Neural cell (in vitro differentiated cells): Measurements from ENCODE around the gene CERT1. TPM values are rescaled to one million over a fixed set of nuclear protein-coding genes. Genes with fewer than 3 reads are reported as not detected.

ENCODE experiments used
- H2AFZ ChIP-seq: fragments of 200-600, 300-800 bp; sonication (generic), shearing (Covaris generic); 2 replicates; pipeline ENCODE4 v1.6.0; 2014; ENCODE audit warnings: low read depth, mild to moderate bottlenecking, antibody characterized with exemption, low read length, moderate library complexity
- H3F3A ChIP-seq: fragments of 200-600 bp; shearing (Covaris generic); 2 replicates; pipeline ENCODE4 v1.6.1; 2016; ENCODE audit warnings: mild to moderate bottlenecking, moderate library complexity, mixed read lengths, antibody characterized with exemption, low read length; ENCODE audit not compliant: insufficient read depth, poor library complexity, severe bottlenecking
- H3K27ac ChIP-seq: fragments of 200-600, 300-800 bp; sonication (generic), shearing (Covaris generic); 2 replicates; pipeline ENCODE4 v1.5.1; 2014; ENCODE audit warnings: mild to moderate bottlenecking, low read length, moderate library complexity
- H3K27me3 ChIP-seq: fragments of 300-800, 200-600 bp; sonication (generic), shearing (Covaris generic); 2 replicates; pipeline ENCODE4 v1.6.0; 2014; ENCODE audit warnings: mild to moderate bottlenecking, low read depth, low read length, moderate library complexity; ENCODE audit not compliant: insufficient read depth
- H3K36me3 ChIP-seq: fragments of 300-800, 200-600 bp; sonication (generic), shearing (Covaris generic); 2 replicates; pipeline ENCODE4 v1.5.1; 2014; ENCODE audit warnings: mild to moderate bottlenecking, antibody characterized with exemption, low read length, moderate library complexity; ENCODE audit not compliant: insufficient read depth
- H3K4me2 ChIP-seq: fragments of 300-800, 200-600 bp; sonication (generic), shearing (Covaris generic); 2 replicates; pipeline ENCODE4 v1.6.0; 2014; ENCODE audit warnings: mild to moderate bottlenecking, low read length
- H3K4me3 ChIP-seq: fragments of 300-800, 200-600 bp; sonication (generic), shearing (Covaris generic); 2 replicates; pipeline ENCODE4 v1.5.1; 2014; ENCODE audit warnings: mild to moderate bottlenecking, low read length, moderate library complexity
- H3K79me2 ChIP-seq: fragments of 200-600 bp; shearing (Covaris generic); replicated peaks from 2 replicates; pipeline ENCODE4 v1.6.0; 2014; ENCODE audit warnings: mild to moderate bottlenecking, low read length, moderate library complexity; ENCODE audit not compliant: insufficient read depth
- H3K9ac ChIP-seq: fragments of 300-800, 200-600 bp; sonication (generic), shearing (Covaris generic); 2 replicates; pipeline ENCODE4 v1.6.1; 2016; ENCODE audit warnings: mild to moderate bottlenecking, low read length, mixed read lengths
- H3K9me2 ChIP-seq: fragments of 200-600 bp; shearing (Covaris generic); 2 replicates; pipeline ENCODE4 v1.6.1; 2016; ENCODE audit warnings: mild to moderate bottlenecking, low read length, mixed read lengths; ENCODE audit not compliant: insufficient read depth
- H3K9me3 ChIP-seq: fragments of 200-600, 300-800 bp; sonication (generic), shearing (Covaris generic); 2 replicates; pipeline ENCODE4 v1.6.1; 2016; ENCODE audit warnings: mild to moderate bottlenecking, mixed run types, low read length, moderate library complexity, mixed read lengths
- H4K20me1 ChIP-seq: fragments of 200-600 bp; shearing (Covaris generic); 2 replicates; pipeline ENCODE4 v1.6.1; 2016; ENCODE audit warnings: mild to moderate bottlenecking, mixed run types; ENCODE audit not compliant: insufficient read depth
- EP300 ChIP-seq: fragments of 450-650 bp; conservative IDR thresholded peaks from 2 replicates; pipeline ENCODE4 v1.6.1; 2014; ENCODE audit warnings: antibody characterized with exemption, mild to moderate bottlenecking, moderate library complexity; ENCODE audit not compliant: poor library complexity, severe bottlenecking
- EZH2 ChIP-seq: fragments of 200-600, 300-800 bp; shearing (Covaris generic), sonication (generic); IDR thresholded peaks from 2 replicates; pipeline ENCODE4 v1.6.1; 2014; ENCODE audit warnings: antibody characterized with exemption, low read length, borderline replicate concordance, mild to moderate bottlenecking; ENCODE audit not compliant: insufficient read depth, poor library complexity, severe bottlenecking
- MXI1 ChIP-seq: fragments of 450-650 bp; conservative IDR thresholded peaks from 2 replicates; pipeline ENCODE4 v1.6.1; 2014; ENCODE audit warnings: antibody characterized with exemption, mild to moderate bottlenecking; ENCODE audit not compliant: poor library complexity, severe bottlenecking
- POLR2AphosphoS5 ChIP-seq: IDR thresholded peaks from 2 replicates; pipeline ENCODE4 v1.6.1; 2012
- RAD21 ChIP-seq: fragments of 450-650 bp; conservative IDR thresholded peaks from 2 replicates; pipeline ENCODE4 v1.6.1; 2014; ENCODE audit warnings: antibody characterized with exemption, mild to moderate bottlenecking, moderate library complexity
- SMC3 ChIP-seq: fragments of 450-650 bp; conservative IDR thresholded peaks from 2 replicates; pipeline ENCODE4 v1.6.1; 2014; ENCODE audit warnings: antibody characterized with exemption, mild to moderate bottlenecking, moderate library complexity; ENCODE audit not compliant: poor library complexity
- TAF1 ChIP-seq: IDR thresholded peaks from 2 replicates; pipeline ENCODE4 v1.6.1; 2012; ENCODE audit warnings: low read depth
- polyA plus RNA-seq: library from polyadenylated mRNA; depleted of rRNA; stranded (reverse); fragments of >200 nt; gene quantifications from 2 replicates; pipeline ENCODE4 v1.2.3, GENCODE V29; 2014
- TF ChIP-seq, protein P1 (sequence below): IDR thresholded peaks from 2 replicates; pipeline ENCODE4 v1.6.1; 2012; ENCODE audit warnings: borderline replicate concordance
- TF ChIP-seq, protein P2 (sequence below): fragments of 450-650 bp; IDR thresholded peaks from 2 replicates; pipeline ENCODE4 v1.5.1; 2014; ENCODE audit warnings: antibody characterized with exemption, mild to moderate bottlenecking, moderate library complexity; ENCODE audit not compliant: poor library complexity, severe bottlenecking

Gene CERT1
- polyA plus RNA-seq, 1 donor from 2014 or later = 24.3 TPM

DNA sequence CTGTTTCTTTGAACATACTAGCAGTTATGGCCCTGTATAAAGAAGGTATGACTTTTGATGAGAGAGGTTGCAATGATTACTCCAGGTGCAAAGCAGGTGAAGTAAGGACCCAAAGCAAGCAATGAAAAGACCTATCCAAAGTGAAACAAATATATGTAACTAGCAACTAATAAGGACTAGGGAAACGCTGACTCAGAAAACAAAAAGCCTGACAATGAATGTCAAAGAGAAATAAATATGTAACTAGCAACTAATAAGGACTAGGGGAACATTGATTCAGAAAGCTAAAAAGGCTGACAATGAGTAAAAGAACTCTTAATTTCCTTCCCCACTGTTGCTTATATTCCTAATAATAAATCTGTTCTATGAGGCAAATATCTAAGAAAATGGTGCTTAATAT lies 131.3 kb downstream of the CERT1 start:
- Histone ChIP-seq H3K9me2 (no peaks in the 10 kb centered on the region), H3K27me3 (no peaks in the 10 kb centered on the region), H3K9ac (no peak overlapping the region), H3K9me3 (no peaks in the 10 kb centered on the region), H3F3A (no peaks in the 10 kb centered on the region), H3K36me3 (peaks cover 3% of the 10 kb centered on the region), H3K79me2 (no peaks in the 10 kb centered on the region), H4K20me1 (no peaks in the 10 kb centered on the region), H3K4me3 (no peak overlapping the region), H3K4me2 (no peak overlapping the region), H3K27ac (no peak overlapping the region), H2AFZ (no peak overlapping the region)
- no peak for TF ChIP-seq MXI1
- no peak for TF ChIP-seq RAD21
- no peak for TF ChIP-seq EP300
- TF ChIP-seq TAF1 = no peak
- TF ChIP-seq EZH2 = no peak

DNA sequence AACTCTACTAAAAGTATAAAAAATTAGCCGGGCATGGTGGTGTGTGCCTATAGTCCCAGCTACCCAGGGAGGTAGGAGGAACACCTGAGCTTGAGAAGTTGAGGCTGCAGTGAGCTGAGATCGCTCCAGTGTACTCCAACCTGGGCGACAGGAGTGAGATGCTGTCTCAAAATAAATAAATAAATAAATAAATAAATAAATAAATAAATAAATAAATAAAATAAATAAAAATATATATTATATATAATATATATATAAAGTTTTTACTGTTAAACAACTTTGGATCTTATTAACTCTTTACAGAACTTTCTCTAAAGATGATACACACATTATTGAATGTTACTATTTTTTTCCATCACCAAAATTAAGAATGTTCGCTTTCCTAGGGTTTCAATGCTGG lies 136.0 kb downstream of the CERT1 start:
- H3K9me2 ChIP-seq = no peaks in the 10 kb centered on the region
- H3K79me2 ChIP-seq = no peaks in the 10 kb centered on the region

More for the DNA sequence above, 136.0 kb downstream of the CERT1 start:
- Histone ChIP-seq H3K9me3 (no peaks in the 10 kb centered on the region), H3K9ac (no peak overlapping the region), H4K20me1 (no peaks in the 10 kb centered on the region), H3K27me3 (no peaks in the 10 kb centered on the region), H3K4me2 (no peak overlapping the region), H3F3A (no peaks in the 10 kb centered on the region), H2AFZ (no peak overlapping the region), H3K27ac (no peak overlapping the region), H3K4me3 (no peak overlapping the region), H3K36me3 (peaks cover 3% of the 10 kb centered on the region)
- TF ChIP-seq MXI1 = no peak
- TF ChIP-seq EZH2 = no peak
- TF ChIP-seq RAD21 = no peak
- TF ChIP-seq, protein P1, sequence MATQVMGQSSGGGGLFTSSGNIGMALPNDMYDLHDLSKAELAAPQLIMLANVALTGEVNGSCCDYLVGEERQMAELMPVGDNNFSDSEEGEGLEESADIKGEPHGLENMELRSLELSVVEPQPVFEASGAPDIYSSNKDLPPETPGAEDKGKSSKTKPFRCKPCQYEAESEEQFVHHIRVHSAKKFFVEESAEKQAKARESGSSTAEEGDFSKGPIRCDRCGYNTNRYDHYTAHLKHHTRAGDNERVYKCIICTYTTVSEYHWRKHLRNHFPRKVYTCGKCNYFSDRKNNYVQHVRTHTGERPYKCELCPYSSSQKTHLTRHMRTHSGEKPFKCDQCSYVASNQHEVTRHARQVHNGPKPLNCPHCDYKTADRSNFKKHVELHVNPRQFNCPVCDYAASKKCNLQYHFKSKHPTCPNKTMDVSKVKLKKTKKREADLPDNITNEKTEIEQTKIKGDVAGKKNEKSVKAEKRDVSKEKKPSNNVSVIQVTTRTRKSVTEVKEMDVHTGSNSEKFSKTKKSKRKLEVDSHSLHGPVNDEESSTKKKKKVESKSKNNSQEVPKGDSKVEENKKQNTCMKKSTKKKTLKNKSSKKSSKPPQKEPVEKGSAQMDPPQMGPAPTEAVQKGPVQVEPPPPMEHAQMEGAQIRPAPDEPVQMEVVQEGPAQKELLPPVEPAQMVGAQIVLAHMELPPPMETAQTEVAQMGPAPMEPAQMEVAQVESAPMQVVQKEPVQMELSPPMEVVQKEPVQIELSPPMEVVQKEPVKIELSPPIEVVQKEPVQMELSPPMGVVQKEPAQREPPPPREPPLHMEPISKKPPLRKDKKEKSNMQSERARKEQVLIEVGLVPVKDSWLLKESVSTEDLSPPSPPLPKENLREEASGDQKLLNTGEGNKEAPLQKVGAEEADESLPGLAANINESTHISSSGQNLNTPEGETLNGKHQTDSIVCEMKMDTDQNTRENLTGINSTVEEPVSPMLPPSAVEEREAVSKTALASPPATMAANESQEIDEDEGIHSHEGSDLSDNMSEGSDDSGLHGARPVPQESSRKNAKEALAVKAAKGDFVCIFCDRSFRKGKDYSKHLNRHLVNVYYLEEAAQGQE = no peak
- TF ChIP-seq EP300 = no peak
- no peak for TF ChIP-seq SMC3
- TF ChIP-seq, protein P2, sequence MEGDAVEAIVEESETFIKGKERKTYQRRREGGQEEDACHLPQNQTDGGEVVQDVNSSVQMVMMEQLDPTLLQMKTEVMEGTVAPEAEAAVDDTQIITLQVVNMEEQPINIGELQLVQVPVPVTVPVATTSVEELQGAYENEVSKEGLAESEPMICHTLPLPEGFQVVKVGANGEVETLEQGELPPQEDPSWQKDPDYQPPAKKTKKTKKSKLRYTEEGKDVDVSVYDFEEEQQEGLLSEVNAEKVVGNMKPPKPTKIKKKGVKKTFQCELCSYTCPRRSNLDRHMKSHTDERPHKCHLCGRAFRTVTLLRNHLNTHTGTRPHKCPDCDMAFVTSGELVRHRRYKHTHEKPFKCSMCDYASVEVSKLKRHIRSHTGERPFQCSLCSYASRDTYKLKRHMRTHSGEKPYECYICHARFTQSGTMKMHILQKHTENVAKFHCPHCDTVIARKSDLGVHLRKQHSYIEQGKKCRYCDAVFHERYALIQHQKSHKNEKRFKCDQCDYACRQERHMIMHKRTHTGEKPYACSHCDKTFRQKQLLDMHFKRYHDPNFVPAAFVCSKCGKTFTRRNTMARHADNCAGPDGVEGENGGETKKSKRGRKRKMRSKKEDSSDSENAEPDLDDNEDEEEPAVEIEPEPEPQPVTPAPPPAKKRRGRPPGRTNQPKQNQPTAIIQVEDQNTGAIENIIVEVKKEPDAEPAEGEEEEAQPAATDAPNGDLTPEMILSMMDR = no peak
- no peak for TF ChIP-seq POLR2AphosphoS5
- TF ChIP-seq TAF1 = no peak
